Raji (cell line): ENCODE data around the gene SPATA33.
A peak's percentile ranks its signal among the peaks of the same experiment; 100 is the strongest.

Experiments
- POLR2A ChIP-seq: IDR thresholded peaks from 2 replicates; pipeline ENCODE4 v1.6.1; 2011; ENCODE audit warnings: low read depth, low read length, control low read depth; ENCODE audit not compliant: insufficient read depth

SPATA33 gene

DNA sequence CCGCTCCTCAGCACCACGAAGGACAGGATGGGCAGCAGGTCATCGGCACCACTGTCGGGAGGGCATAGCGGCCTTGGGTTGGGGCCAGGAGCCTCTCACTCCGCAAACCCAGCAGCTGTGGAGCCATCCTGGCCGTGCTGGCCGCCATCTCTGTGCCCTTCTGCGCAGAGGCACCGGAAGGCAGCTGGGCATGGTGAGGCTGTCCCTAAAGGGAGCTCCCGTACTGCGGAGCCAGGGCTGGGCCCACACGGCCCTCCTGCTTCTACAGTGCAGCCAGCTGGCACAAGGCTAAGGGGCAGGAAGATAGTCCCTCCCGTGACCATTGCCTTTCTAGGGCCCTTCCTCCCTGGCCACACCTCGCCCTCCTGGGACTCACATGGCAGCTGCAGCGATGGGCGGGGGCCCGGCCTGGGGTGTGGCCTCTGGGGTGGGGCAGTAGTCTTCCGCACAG, 50.9 kb downstream of the SPATA33 start:
- TF ChIP-seq POLR2A = no peak

DNA sequence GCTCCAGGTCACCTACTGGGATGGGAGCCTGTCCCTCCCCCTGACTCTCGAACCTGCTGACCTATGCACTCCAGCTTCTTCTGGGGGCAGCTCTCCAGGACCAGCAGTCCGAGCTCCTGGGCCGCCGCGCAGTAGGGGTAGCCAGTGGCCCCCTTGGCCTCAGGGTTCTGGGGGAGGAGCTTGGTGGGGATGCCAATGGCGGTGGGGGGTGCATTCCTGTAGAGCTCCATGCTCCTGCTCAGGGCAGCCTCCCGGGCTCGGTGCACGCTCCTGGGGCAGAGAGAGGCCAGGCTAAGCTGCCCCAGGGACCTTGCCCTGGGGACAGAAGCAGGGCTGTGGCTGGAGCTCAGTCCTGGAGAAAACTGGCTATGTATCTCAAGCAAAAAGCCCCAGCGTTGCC, 51.5 kb downstream of the SPATA33 start:
- TF ChIP-seq POLR2A = no peak

DNA sequence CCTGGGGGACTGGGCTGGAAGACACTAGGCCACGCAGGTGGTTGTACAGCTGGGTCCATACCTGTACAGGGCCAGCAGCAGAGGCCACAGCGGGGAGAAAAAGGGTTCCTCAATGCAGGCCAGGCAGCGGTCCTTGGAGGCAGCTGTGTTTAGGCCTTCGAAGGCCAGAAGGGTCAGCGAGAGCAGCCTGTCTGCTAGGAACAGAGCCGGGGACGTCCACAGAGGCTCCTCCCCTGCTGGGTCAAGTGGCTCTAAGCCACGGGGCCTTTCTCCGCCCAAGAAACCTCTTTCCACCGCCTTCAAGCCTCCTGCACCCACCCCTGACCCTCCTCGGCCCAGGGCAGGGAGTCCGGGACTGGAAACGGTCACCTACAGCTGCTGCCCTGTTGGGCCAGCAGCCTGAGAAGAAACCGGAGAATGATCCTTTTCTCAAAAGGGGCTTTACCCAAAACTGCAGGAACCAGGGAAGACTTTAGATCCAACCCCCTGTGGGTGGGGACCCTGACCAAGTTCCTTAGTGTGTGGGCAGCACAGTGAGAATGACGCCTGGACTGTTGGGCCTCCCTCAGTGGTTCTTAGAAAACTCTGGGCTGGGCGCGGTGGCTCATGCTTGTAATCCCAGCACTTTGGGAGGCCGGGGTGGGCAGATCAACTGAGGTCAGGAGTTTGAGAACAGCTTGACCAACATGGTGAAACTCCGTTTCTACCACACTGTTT, 52.2 kb downstream of the SPATA33 start:
- TF ChIP-seq POLR2A = no peak

DNA sequence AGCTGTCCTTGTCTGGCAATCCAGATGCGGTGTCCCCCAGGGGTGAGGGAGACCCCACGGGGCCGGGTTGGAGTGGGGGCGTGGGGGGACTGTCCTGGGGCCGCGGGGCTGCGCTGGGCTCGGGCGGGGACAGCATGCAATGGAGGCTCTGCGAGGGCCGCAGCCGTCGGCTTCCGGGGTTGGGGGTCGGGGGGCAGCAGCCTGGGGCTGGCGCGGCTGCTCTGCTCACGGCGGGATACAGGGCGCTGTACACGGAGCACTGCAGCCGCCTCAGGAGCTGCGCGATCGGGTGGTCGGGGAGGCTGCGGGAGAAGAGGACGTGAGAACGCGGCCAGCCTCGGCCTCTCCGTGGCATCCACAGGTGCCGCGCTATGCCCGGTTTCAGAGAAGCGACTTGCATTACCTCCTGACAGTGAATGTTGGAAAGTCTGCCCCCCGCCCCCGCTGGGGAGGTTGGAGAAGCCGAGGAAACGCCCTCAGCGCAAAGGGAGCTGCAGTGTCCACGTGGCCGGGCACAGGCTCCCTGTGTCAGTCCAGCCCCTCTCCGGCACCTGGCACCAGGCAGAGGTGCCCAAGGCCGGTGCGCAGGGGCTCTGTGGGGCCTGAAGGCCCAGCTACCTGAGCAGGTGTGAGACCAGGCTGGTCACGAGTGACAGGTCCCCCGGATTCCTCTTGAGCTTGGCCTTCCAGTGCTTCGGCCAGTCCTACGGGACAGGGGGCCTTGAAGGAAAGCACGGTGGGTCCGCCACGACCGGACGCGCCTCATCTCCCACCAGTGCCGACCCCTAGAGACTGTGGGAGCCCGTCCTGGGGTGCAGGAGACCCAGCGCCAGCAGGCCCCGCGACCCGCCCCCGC, 53.3 kb downstream of the SPATA33 start:
- TF ChIP-seq POLR2A = no peak

DNA sequence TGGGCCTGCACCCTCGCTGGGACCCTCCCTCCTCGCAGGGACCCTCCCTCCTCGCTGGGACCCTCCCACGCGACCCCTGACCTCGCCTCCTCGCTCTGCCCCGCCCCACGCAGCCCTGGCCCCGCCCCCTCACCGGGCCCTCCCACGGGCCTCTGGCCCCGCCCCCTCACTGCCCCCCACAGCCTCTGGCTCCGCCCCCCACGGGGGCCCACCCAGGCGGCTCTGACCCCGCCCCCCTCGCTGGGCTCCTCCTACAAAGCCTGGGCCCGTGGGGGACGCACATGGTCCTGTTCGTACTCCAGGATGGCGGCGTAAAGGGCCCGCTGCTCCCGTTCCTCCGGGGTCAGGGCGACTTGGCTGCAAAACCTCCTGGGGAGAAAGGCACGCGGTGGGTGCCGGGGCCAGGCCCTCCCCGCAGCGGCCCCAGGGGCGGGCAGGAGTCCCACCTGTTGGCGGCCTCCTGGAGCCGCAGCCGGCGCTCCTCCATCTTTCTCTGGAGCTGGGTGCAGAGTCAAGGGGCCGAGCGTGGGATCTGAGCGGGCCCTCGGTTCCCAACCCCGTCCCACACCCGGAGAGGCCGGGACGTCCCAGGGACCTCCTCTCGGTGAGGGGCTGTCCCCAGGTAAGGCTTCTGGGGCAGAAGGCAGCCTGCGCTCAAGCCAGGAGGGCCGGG, 54.1 kb downstream of the SPATA33 start:
- TF ChIP-seq POLR2A = peak; percentile 90

DNA sequence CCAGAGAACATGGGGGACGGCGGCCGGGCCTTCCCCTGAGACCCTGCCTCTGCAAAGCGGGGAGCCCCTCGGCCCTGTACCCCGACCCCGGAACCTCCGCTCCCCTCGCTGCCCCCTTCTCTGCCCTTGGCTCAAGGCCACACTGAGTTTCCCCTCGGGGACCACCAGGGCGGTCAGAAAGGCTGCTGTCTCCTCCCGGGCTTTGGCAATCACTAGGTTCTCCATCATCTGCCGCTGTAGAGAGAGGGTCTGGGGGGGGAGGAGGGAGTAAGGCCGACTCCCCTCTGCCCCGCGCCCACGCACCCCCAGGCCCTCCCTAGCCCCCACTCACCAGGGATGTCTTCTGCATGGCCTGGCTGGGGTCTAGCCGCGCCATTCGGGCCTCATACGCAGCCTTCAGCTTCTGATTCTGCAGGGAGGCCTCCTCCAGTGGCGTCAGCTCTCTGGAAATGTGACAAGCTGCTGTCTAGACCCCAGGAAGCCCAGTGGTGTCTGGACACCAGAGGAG, 54.7 kb downstream of the SPATA33 start:
- TF ChIP-seq POLR2A = no peak

DNA sequence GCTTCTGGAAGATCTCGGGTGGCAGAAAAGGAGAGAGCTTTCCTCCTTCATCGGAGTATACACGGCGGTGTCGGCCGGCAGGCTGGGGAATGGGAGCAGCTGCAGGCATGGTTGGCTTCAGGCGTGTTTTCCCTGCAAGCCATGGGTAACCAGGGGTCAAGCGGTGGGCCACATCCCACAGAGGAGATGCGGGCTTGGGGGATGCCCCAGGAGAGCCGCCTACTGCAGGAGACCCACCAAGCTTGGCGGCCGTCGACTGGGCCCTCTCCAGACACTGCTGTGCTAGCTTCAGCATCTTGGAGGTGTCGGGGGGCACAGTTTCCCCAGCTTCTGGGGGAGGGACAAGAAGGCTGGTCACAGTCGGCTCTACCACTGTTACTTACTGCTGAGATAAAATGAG, 58.9 kb downstream of the SPATA33 start:
- no peak for TF ChIP-seq POLR2A

DNA sequence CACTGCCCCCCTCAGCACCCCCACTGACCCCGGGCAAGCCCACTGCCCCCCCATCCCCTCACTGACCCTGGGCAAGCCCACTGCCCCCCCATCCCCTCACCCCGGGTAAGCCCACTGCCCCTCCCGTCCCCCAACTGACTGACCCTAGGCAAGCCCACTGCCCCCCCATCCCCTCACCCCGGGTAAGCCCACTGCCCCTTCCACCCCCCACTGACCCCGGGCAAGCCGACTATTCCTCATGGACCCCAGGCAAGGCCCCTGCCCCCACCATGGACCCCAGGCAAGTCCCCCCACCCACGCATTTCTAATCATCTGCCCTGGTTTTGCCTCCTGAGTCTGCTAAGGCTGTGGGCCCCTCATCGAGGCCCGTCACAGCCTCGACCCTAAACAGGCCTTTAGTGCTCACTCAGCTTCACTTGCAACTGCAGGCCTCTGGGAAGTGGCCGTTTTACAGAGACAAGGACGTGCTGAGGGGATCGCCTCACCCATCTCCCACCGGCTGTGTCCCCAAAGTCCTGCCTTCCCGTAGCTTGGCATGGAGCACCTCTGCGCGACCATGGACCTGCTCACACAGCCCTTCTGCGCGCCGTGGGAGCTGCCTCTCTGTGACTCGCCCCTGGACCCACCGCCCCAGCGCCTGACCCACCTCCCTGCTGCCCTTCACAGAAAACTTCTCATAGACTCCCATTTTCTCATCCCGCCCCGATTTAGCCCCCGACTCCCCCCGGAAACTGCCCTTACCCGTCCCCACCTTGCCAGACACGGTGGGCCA, 59.5 kb downstream of the SPATA33 start:
- no peak for TF ChIP-seq POLR2A

DNA sequence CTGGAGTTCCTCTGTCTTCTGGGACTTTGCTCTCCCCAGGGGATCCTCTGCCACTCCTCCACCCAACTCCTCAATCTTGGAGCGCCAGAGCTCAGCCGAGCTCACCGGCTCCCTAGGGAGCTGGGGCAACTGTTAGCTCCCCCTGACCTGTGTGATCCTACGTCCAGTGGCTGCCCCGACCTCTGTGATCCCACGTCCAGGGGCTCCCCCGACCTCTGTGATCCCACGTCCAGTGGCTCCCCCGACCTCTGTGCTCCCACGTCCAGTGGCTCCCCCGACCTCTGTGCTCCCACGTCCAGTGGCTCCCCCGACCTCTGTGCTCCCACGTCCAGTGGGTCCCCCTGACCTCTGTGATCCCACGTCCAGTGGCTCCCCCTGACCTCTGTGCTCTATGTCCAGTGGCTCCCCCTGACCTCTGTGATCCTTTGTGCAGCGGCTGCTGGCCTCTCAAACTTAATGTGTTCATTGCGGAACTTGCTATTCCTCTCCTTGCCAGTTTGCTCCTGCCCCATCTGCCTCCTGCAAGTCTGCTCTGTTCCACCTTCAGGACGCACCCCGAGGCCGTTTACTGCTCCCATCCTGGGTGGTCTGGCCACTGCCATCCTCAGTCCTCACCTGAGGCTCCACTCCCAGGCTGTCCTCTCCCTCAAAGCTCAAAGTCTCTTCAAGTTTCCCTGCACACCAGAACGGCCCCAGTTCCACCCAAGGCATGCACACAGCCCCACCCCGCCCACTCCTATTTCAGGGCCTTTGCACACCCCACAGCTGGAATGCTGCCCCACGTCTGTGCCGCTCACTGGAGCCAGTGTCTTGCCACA, 60.3 kb downstream of the SPATA33 start:
- no peak for TF ChIP-seq POLR2A
